Epidermal melanocyte (primary cell): ENCODE measurements around the gene FHIP2A.
"Not testable (repeated sequence)": the region's sequence is repeated elsewhere in the genome, so short reads cannot be mapped to it uniquely, and the experiment has no call there.

Experiments used
- DNase-seq: peaks from one replicate; pipeline ENCODE4 v3.0.0; 2011; ENCODE audit warnings: low spot score; ENCODE audit not compliant: insufficient read length

The FHIP2A gene

DNA sequence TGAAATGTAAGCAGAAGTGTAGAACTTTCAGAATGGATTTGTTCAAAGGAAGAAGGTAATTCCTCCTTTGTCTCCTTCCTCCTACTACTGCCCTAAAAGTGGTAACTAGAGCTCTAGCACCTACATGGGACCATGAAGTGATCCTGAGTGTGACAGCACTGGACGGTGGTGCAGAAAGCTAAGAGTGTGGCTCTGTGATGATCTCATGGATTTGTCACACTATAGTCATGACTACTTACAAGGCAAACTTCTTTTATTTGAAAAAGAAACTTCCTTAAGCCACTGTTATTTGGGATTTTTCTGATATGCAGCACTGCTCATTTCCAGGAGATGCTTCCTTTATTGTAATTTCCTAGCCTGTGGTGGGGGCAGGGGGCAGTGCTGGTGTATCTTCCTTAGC is 5.8 kb upstream of the FHIP2A start:
- no peak for DNase-seq

- no peak for DNase-seq
Observed at GRCh38 chr10:114816308-114816707, 5.3 kb upstream of the FHIP2A start.

DNA sequence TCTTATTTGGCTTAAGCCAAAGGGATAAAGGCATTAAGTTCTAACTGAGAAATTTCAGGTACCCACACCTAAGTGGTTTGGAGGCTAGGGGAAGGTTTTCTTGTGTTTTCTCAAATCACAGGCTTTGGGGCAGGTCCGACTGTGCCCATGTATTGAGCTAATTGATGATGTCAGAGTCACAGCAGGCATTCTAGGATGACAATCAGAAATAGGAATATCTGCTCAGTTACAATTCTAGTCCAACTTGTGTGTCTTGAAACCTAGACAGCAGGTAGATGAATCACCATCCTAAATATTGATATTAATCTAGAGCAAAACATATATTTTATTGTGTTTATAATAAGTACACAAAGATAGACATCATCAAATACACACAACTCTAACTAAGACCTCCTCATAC is 2.3 kb upstream of the FHIP2A start:
- no peak for DNase-seq

GRCh38 chr10:114821915-114822443 is 399 bp downstream of the FHIP2A start:
- DNase-seq = no peak

- no peak for DNase-seq
Observed at GRCh38 chr10:114822444-114823076, 980 bp downstream of the FHIP2A start.

DNA sequence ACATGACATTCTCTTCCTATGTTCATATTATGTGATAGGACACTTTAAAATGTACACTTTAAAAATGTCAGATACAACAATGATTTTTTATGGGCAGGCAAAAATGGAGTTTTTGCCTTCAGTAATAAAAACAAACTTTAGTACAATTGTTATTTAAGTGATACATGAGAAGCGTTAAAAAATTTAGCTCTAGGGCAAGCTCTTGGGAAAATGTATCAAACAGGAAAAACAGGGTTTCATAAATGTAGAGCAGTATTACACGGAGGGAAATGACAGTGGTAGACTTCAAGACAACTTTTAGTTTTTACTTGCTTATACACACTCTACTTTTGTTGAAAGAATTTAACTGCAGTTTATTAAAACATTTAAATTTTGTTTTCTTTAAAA is 1.5 kb downstream of the FHIP2A start:
- no peak for DNase-seq

GRCh38 chr10:114824391-114824790 is 2.8 kb downstream of the FHIP2A start:
- no peak for DNase-seq

DNA sequence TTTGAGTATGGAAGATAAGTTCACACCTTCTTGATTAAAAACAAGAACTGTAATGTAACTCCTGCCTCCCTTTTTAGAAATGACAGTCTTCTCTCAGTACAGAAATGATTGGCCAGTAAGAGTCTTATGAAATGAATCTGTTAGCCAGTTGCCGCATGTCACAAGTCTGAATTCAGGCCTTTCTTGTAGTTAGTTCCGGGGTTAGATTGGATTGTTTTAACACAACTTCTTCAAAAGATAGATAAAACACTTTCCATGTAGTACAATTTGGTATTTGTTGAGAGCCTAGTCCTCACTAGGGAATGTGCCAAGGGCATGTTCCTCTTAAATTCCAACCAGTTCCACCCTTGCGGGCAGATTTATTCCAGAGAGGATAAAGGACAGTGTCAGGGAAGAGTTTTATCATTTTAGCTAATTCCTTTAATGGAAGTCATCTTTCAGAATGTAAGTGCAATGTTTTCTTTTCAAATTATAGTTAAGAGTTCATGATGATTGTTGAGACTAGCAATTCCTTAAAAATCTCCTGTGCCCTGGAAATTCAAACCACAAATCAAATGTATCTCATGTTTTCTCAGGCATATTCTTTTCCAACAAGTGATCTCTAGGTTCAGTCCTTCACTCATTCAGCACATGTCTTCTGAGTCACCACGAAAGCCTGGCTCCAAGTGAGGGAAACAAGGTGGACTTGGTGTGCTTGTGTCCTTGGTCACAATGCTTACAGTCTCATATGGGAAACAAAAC is 4.1 kb downstream of the FHIP2A start:
- peak; percentile 46 for DNase-seq

DNA sequence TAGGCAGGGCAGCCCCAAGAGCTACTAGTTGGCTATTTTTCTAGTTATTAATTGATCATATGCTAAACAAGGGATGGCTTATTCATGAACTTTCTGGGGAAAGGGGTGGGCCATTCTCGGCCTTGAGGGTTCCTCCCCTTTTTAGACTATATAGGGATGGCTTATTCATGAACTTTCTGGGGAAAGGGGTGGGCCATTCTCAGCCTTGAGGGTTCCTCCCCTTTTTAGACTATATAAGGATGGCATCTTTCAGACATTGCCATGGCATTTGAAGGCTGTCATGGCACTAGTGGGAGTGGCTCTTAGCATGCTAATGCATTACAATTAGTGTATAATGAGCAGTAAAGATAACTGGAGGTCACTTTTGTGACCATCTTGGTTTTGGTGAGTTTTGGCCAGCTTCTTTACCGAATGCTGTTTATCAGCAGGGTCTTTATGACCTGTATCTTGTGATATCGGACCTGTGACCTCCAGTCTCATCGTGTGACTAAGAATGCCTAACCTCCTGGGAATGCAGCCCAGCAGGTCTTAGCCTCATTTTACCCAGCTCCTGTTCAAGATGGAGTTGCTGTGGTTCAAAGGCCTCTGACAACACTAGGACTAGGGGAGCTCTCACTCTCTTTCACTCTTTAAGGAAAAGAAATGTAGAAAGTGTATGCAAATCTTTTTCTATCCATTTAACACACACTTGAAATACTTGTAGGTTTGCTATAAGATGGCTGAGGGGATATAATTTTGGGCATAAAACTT is 7.8 kb downstream of the FHIP2A start:
- no peak for DNase-seq

DNA sequence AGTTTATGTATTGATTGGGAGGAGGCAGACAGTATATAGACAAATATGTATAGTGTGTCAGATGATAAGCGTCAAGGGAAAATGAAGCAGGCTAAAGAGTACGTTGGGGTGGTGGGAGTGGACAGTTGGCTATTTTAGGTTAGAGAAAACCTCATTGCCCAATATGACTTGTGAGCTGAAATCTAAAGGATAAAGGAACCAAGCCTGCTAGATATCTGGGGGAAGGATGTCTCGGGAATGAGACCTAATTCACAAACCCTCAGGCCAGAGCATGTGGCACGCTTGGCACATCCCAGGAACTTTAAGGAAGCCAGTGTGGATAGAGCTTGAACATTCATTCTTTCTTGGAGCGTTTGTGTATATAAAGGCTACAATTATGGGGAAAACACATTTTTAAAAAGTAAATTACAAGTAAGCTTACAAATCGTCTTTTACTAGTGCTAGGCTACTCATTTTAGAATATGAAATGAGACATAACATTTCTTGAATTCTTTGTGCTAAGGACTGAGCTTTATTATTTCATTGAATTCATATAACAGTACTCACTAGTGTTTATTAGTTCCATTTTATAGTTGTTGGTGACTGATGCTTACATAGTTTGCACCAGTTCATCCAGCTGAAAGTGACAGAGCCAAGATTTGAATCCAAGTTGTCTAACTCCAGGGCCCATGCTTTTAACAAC is 9.7 kb downstream of the FHIP2A start:
- no peak for DNase-seq

GRCh38 chr10:114837690-114838089 is 16.1 kb downstream of the FHIP2A start:
- DNase-seq = no peak

DNA sequence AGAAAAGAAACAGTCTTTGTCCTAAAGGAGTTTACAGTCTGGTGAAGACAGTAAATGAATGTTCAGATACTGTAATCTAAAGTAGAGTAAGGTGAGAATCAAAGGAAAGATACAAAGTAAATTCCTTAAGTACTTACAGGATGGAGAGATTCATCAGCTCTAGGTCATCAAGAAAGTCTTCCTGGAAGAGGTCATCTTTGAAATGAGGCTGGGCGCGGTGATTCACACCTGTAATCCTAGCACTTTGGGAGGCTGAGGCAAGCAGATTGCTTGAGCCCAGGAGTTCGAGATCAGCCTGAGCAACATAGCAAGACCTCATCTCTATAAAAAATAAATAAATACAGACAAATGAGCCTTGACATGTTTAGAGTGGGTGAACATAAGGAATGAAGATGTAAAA is 18.3 kb downstream of the FHIP2A start:
- no peak for DNase-seq

GRCh38 chr10:114845978-114846693 is 24.6 kb downstream of the FHIP2A start:
- DNase-seq = no peak

DNA sequence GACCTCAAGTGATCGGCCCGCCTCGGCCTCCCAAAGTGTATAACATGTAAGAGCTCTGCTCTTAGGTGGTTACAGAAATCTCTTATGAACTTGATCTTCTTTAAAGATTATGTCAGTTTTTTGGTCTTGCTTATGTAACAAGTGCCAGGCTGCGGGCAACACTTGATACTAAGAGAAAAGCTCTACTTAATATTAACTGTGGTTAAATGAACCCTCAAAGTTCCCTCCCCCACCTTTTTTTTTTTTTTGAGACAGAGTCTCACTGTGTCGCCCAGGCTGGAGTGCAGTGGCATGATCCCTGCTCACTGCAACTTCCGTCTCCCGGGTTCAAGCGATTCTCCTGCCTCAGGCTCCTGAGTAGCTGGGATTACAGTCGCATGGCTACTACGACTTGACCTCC is 25.9 kb downstream of the FHIP2A start:
- DNase-seq = not testable (repeated sequence)

DNA sequence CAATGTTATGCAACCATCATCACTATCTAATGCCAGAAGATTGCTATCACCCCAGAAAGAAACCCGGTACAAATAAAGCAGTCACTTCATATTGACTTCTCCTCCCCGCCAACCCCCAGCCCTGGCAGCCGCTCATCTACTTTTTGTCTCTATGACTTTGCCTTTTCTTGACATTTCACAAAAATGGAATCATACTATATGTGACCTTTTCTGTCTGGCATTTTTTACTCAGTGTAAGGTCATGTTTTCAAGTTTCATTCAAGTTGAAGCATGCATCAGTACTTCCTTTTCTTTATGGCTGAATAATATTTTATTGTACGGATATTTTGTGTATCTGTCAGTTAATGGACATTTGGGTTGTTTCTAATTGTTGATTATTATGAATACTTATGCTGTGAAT is 28.1 kb downstream of the FHIP2A start:
- DNase-seq = no peak

DNA sequence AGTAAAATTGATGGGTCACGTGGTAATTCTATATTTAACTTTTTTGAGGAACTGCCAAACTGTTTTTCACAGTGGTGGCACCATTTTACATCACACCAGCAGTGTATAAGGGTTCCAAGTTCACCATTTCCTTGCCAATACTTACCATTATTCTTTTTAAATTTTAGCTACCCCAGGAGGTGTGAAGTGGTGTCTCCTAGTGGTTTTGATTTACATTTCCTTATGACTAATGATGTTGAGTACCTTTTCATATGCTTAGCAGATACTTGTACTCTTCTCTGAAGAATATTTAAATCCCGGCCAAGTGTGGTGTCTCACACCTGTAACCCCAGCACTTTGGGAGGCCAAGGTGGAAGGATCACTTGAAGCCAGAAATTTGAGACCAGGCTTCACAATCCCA is 28.5 kb downstream of the FHIP2A start:
- no peak for DNase-seq

- no peak for DNase-seq
Observed at GRCh38 chr10:114851336-114851735, 29.8 kb downstream of the FHIP2A start.

DNA sequence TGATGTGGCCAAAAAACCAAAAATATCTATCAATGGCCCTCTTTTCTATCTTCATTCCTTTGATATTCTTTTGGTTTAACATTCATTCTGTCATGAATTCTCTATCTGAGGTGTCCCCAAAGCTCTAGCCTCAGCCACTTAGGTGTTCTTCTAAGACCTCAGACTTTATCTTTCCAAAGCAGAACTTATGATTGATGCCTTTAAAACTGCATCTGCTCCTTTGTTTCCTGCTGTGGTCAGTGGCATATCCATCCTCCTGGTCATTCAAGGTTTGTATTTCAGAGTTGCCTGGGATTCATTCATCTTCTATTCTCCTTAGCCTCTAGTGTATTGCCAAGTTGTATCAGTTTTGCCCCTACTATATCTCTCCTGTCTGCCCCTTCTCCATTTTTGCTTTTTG is 30.6 kb downstream of the FHIP2A start:
- DNase-seq = no peak

DNA sequence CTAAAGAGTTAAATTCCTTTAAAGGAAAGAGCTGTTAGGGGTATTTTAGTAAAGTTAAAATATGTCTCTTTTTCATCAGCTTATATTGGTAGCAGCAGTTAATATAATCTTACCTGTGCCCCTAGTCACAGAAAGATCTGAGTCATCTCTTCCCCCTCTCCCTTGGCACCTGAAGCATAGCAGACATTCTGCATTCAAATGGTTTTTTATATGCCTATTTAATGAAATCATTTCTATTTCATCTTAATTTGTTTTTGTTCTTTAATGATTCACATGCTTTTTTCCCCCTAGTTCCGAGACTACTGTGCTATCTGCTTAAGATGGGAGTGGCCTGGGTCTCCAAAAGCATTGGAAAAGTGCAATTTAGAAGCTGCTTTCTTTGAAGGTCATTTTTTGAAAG is 33.3 kb downstream of the FHIP2A start:
- no peak for DNase-seq

- no peak for DNase-seq
Observed at GRCh38 chr10:114855776-114856543, 34.4 kb downstream of the FHIP2A start.
